Measurements from ENCODE around the gene NCKAP5L. TPM values are rescaled to one million over a fixed set of nuclear protein-coding genes. Genes with fewer than 3 reads are reported as not detected.

NCKAP5L gene
- total and polyA plus RNA-seq, 2 of the 8 experiments (the other 6 are each of a cell fraction or from before 2014, with no cell fraction given) = 9.4 to 27.9 TPM

- no peak for TF ChIP-seq HDAC2 (IDR thresholded peaks at IDR 0.05; ENCODE audit: borderline replicate concordance in 1 of 2, low read depth in 2 of 2, low read length in 2 of 2)
- no peak for TF ChIP-seq JUN (IDR thresholded peaks at IDR 0.05; ENCODE audit: low read depth, low read length)
Observed at GRCh38 chr12:49823350-49823749, 4.9 kb downstream of the NCKAP5L start (continued).

Measured in H1 (cell line).